Limb (tissue), 2 donors: ENCODE data around the gene CXCL8.
"Not testable (repeated sequence)": the region's sequence is repeated elsewhere in the genome, so short reads cannot be mapped to it uniquely, and the experiment has no call there.

Experiments used
- DNase-seq, 2 donors: peaks; one replicate each; pipeline ENCODE4 v3.0.0-alpha.2; 2016; ENCODE audit errors: extremely low spot score in 2 of 2

CXCL8 gene

GRCh38 chr4:73743281-73743680 lies 2.9 kb downstream of the CXCL8 start:
- DNase-seq: no peak

- DNase-seq: no peak
Measured at GRCh38 chr4:73743795-73744194, 3.4 kb downstream of the CXCL8 start.

GRCh38 chr4:73744203-73744602 lies 3.8 kb downstream of the CXCL8 start:
- DNase-seq: no peak

- DNase-seq: no peak
Measured at GRCh38 chr4:73750730-73751129, 10.4 kb downstream of the CXCL8 start.

GRCh38 chr4:73751166-73751565 lies 10.8 kb downstream of the CXCL8 start:
- DNase-seq: no peak

- no peak for DNase-seq
Measured at GRCh38 chr4:73751830-73752229, 11.5 kb downstream of the CXCL8 start.

GRCh38 chr4:73752424-73752823 lies 12.1 kb downstream of the CXCL8 start:
- no peak for DNase-seq

- DNase-seq: no peak
Measured at GRCh38 chr4:73753215-73753614, 12.8 kb downstream of the CXCL8 start.

GRCh38 chr4:73754934-73755333 lies 14.6 kb downstream of the CXCL8 start:
- no peak for DNase-seq

GRCh38 chr4:73759357-73759756 lies 19.0 kb downstream of the CXCL8 start:
- DNase-seq: no peak

- no peak for DNase-seq
Measured at GRCh38 chr4:73761856-73762255, 21.5 kb downstream of the CXCL8 start.

- no peak for DNase-seq
Measured at GRCh38 chr4:73762409-73762808, 22.0 kb downstream of the CXCL8 start.

- DNase-seq: no peak
Measured at GRCh38 chr4:73763877-73764276, 23.5 kb downstream of the CXCL8 start.

- no peak for DNase-seq
Measured at GRCh38 chr4:73764513-73764912, 24.1 kb downstream of the CXCL8 start.

GRCh38 chr4:73765296-73765695 lies 24.9 kb downstream of the CXCL8 start:
- DNase-seq: no peak

GRCh38 chr4:73770917-73771316 lies 30.5 kb downstream of the CXCL8 start:
- no peak for DNase-seq

- no peak for DNase-seq
Measured at GRCh38 chr4:73772363-73772762, 32.0 kb downstream of the CXCL8 start.

GRCh38 chr4:73774406-73774805 lies 34.0 kb downstream of the CXCL8 start:
- not testable (repeated sequence) for DNase-seq

GRCh38 chr4:73776321-73776729 lies 36.0 kb downstream of the CXCL8 start:
- DNase-seq: peak in 1 of 2 donors; percentile 27

- no peak for DNase-seq
Measured at GRCh38 chr4:73777612-73778011, 37.2 kb downstream of the CXCL8 start.

GRCh38 chr4:73780243-73780642 lies 39.9 kb downstream of the CXCL8 start:
- no peak for DNase-seq

GRCh38 chr4:73780834-73781233 lies 40.5 kb downstream of the CXCL8 start:
- DNase-seq: no peak

- DNase-seq: no peak
Measured at GRCh38 chr4:73788411-73788810, 48.0 kb downstream of the CXCL8 start.
